ENCODE results near the gene BICRAL. TPM values are rescaled to one million over a fixed set of nuclear protein-coding genes. Genes with fewer than 3 reads are reported as not detected.
A peak's percentile ranks its signal among the peaks of the same experiment; 100 is the strongest.

The BICRAL gene
- total and polyA plus RNA-seq, 8 donors = 2.8 to 23.2 (median 7.0) TPM

GRCh38 chr6:42777126-42777822 is 4.6 kb upstream of the BICRAL start:
- H3K4me3 ChIP-seq = no peak overlapping the region
- no peaks in the 10 kb centered on the region for H3K36me3 ChIP-seq
- H3K27ac ChIP-seq = peak overlapping the region in 1 of 5 donors; percentile 38
- WGBS, 5 donors = 73 to 84% (median 80%) methylated on average over 2 of the region's 2 CpGs
- H3K27me3 ChIP-seq = no peaks in the 10 kb centered on the region
- H3K4me1 ChIP-seq = peaks cover 0 to 46% (median 14%) of the 10 kb centered on the region in 4 donors
- TF ChIP-seq, protein P1, sequence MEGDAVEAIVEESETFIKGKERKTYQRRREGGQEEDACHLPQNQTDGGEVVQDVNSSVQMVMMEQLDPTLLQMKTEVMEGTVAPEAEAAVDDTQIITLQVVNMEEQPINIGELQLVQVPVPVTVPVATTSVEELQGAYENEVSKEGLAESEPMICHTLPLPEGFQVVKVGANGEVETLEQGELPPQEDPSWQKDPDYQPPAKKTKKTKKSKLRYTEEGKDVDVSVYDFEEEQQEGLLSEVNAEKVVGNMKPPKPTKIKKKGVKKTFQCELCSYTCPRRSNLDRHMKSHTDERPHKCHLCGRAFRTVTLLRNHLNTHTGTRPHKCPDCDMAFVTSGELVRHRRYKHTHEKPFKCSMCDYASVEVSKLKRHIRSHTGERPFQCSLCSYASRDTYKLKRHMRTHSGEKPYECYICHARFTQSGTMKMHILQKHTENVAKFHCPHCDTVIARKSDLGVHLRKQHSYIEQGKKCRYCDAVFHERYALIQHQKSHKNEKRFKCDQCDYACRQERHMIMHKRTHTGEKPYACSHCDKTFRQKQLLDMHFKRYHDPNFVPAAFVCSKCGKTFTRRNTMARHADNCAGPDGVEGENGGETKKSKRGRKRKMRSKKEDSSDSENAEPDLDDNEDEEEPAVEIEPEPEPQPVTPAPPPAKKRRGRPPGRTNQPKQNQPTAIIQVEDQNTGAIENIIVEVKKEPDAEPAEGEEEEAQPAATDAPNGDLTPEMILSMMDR (IDR thresholded peaks at IDR 0.05) = no peak
- TF ChIP-seq POLR2AphosphoS5 (IDR thresholded peaks at IDR 0.05) = no peak
- no peak for TF ChIP-seq POLR2A (IDR thresholded peaks at IDR 0.05)
- no peak for TF ChIP-seq EP300 (IDR thresholded peaks at IDR 0.05)
- H3K9me3 ChIP-seq = no peaks in the 10 kb centered on the region
- no peak for DNase-seq
- intact Hi-C loops (cut with DNase I; ENCODE audit: low total_unique reads) = no loop called here

DNA sequence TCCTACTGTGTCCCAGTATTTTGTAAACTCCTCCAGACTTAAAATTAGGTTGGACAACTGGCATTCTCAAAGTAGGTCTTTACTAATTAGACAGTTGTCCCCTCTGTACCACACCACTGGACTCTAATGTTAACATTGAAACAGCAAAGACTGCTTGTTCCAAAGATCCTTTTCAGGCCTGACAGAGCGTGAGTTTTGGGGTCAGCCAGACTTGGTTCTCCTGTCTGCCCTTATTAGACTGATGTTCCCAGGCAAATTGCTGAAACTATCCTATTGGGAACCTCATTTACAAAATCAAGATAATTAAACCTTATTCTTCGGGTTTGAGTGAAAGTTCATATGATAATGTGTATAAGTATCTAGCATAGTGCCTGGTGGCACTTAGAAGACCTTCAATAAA is 3.7 kb upstream of the BICRAL start:
- Histone ChIP-seq H3K27ac (peak overlapping the region in 1 of 5 donors; percentile 38), H3K36me3 (no peaks in the 10 kb centered on the region), H3K4me3 (no peak overlapping the region), H3K27me3 (no peaks in the 10 kb centered on the region), H3K9me3 (no peaks in the 10 kb centered on the region), H3K4me1 (peaks cover 0 to 46% (median 14%) of the 10 kb centered on the region in 4 donors)
- 80 to 88% (median 84%) methylated on average over 2 of the region's 2 CpGs for WGBS, 5 donors
- intact Hi-C loops (cut with DNase I; ENCODE audit: low total_unique reads) = no loop called here
- no peak for DNase-seq
- no peak for TF ChIP-seq EP300 (IDR thresholded peaks at IDR 0.05)
- TF ChIP-seq, protein P1 (IDR thresholded peaks at IDR 0.05) = no peak

GRCh38 chr6:42779521-42779920 is 2.3 kb upstream of the BICRAL start:
- peaks cover 0 to 33% (median 14%) of the 10 kb centered on the region in 4 donors for H3K4me1 ChIP-seq
- H3K27ac ChIP-seq = no peak overlapping the region
- no peaks in the 10 kb centered on the region for H3K36me3 ChIP-seq
- TF ChIP-seq POLR2A (IDR thresholded peaks at IDR 0.05) = no peak
- TF ChIP-seq, protein P1 (IDR thresholded peaks at IDR 0.05) = no peak
- TF ChIP-seq POLR2AphosphoS5 (IDR thresholded peaks at IDR 0.05) = no peak
- TF ChIP-seq EP300 (IDR thresholded peaks at IDR 0.05) = no peak
- WGBS, 5 donors = 88 to 96% (median 94%) methylated on average over 6 of the region's 6 CpGs
- no peaks in the 10 kb centered on the region for H3K27me3 ChIP-seq
- no peak overlapping the region for H3K4me3 ChIP-seq
- no peaks in the 10 kb centered on the region for H3K9me3 ChIP-seq
- intact Hi-C loops (cut with DNase I; ENCODE audit: low total_unique reads) = no loop called here
- no peak for DNase-seq

GRCh38 chr6:42781546-42781795 is 381 bp upstream of the BICRAL start:
- H3K9me3 ChIP-seq = no peaks in the 10 kb centered on the region
- DNase-seq = peak in 1 of 2 donors; percentile 32
- WGBS, 5 donors = 0 to 4% (median 1%) methylated on average over 4 of the region's 4 CpGs
- no peak for TF ChIP-seq POLR2A (IDR thresholded peaks at IDR 0.05)
- no peak for TF ChIP-seq POLR2AphosphoS5 (IDR thresholded peaks at IDR 0.05)
- TF ChIP-seq, protein P1 (IDR thresholded peaks at IDR 0.05) = no peak
- TF ChIP-seq EP300 (IDR thresholded peaks at IDR 0.05) = no peak
- no peaks in the 10 kb centered on the region for H3K27me3 ChIP-seq
- H3K36me3 ChIP-seq = no peaks in the 10 kb centered on the region
- peak overlapping the region; percentile 97 to 100 (median 100) for H3K27ac ChIP-seq
- peaks cover 19 to 43% (median 27%) of the 10 kb centered on the region in 4 donors for H3K4me1 ChIP-seq
- intact Hi-C loops (cut with DNase I; ENCODE audit: low total_unique reads) = no loop called here
- H3K4me3 ChIP-seq = peak overlapping the region; percentile 48 to 97 (median 63)

Data from stomach (tissue), 9 donors.